Ascending aorta (tissue), 2 donors: Measurements from ENCODE around the gene RCOR3. TPM values are rescaled to one million over a fixed set of nuclear protein-coding genes. Genes with fewer than 3 reads are reported as not detected.

Experiments
- DNase-seq, 2 donors: peaks; one replicate each; pipeline ENCODE4 v3.0.0-alpha.2; 2019; ENCODE audit warnings: low spot score in 2 of 2
- H3K27ac ChIP-seq, 2 donors: fragments of 200-600 bp; sonication (generic); one replicate each; pipeline ENCODE4 v1.5.1; 2016 to 2017; ENCODE audit warnings: mild to moderate bottlenecking in 1 of 2
- H3K27me3 ChIP-seq: fragments of 200-600 bp; sonication (generic); one replicate; pipeline ENCODE4 v1.5.1; 2017
- H3K36me3 ChIP-seq, 2 donors: fragments of 200-600 bp; sonication (generic); one replicate each; pipeline ENCODE4 v1.5.1; 2016
- H3K4me1 ChIP-seq, 2 donors: fragments of 200-600 bp; sonication (generic); one replicate each; pipeline ENCODE4 v1.5.1; 2016 to 2017; ENCODE audit warnings: mild to moderate bottlenecking in 1 of 2
- H3K4me3 ChIP-seq, 2 donors: fragments of 200-600 bp; sonication (generic); one replicate each; pipeline ENCODE4 v1.5.1; 2016 to 2017; ENCODE audit warnings: mild to moderate bottlenecking in 1 of 2
- H3K9me3 ChIP-seq, 2 donors: fragments of 200-600 bp; sonication (generic); one replicate each; pipeline ENCODE4 v1.5.1; 2016
- CTCF ChIP-seq, 3 experiments: fragments of 200-600 bp in 2 of 3; fragments of 450-650 bp in 1 of 3; sonication (generic) in 2 of 3; IDR thresholded peaks; one replicate each; pipeline ENCODE4 v1.5.1; 2016 to 2019; ENCODE audit warnings: antibody characterized with exemption in 3 of 3, mild to moderate bottlenecking in 1 of 3, moderate library complexity in 1 of 3
- intact Hi-C: fragments of 100-400 bp; cut with DNase I; formaldehyde crosslinking; loops from one replicate; pipeline ENCODE4 v1.15.1; 2023
- total RNA-seq: library from RNA; depleted of rRNA; stranded (reverse); fragments of >200 nt; gene quantifications from one replicate; pipeline ENCODE4 v1.1.0, GENCODE V29; 2016

The RCOR3 gene
- total RNA-seq, 1 donor from 2014 or later: 10.3 TPM

- TF ChIP-seq CTCF (IDR thresholded peaks at IDR 0.05): no peak
- H3K27me3 ChIP-seq: no peaks in the 10 kb centered on the region
- no peaks in the 10 kb centered on the region for H3K9me3 ChIP-seq
- H3K36me3 ChIP-seq: peaks cover 0 to 16% of the 10 kb centered on the region in 2 donors
- no peak overlapping the region for H3K4me3 ChIP-seq
- no peak for DNase-seq
- H3K4me1 ChIP-seq: peaks cover 5 to 19% of the 10 kb centered on the region in 2 donors
- no peak overlapping the region for H3K27ac ChIP-seq
- intact Hi-C loops: no loop called here
Observed at GRCh38 chr1:211341999-211342398, 82.8 kb downstream of the RCOR3 start.

GRCh38 chr1:211343607-211344006 is 84.4 kb downstream of the RCOR3 start:
- H3K4me3 ChIP-seq: no peak overlapping the region
- no peak for DNase-seq
- intact Hi-C loops: no loop called here
- peaks cover 0 to 15% of the 10 kb centered on the region in 2 donors for H3K36me3 ChIP-seq
- H3K27me3 ChIP-seq: no peaks in the 10 kb centered on the region
- no peaks in the 10 kb centered on the region for H3K9me3 ChIP-seq
- peak overlapping the region in 1 of 2 donors; percentile 26 for H3K27ac ChIP-seq
- TF ChIP-seq CTCF (IDR thresholded peaks at IDR 0.05): no peak
- H3K4me1 ChIP-seq: peaks cover 5 to 15% of the 10 kb centered on the region in 2 donors

GRCh38 chr1:211344152-211344618 is 85.0 kb downstream of the RCOR3 start:
- H3K4me1 ChIP-seq: peaks cover 5 to 12% of the 10 kb centered on the region in 2 donors
- peak overlapping the region in 1 of 2 donors; percentile 26 for H3K27ac ChIP-seq
- intact Hi-C loops: no loop called here
- H3K4me3 ChIP-seq: no peak overlapping the region
- no peak for DNase-seq
- no peaks in the 10 kb centered on the region for H3K27me3 ChIP-seq
- no peak for TF ChIP-seq CTCF (IDR thresholded peaks at IDR 0.05)
- H3K36me3 ChIP-seq: peaks cover 0 to 9% of the 10 kb centered on the region in 2 donors
- H3K9me3 ChIP-seq: no peaks in the 10 kb centered on the region

- Histone ChIP-seq H3K4me1 (peaks cover 0 to 7% of the 10 kb centered on the region in 2 donors), H3K9me3 (no peaks in the 10 kb centered on the region), H3K4me3 (no peak overlapping the region), H3K27me3 (no peaks in the 10 kb centered on the region), H3K36me3 (peaks cover 0 to 9% of the 10 kb centered on the region in 2 donors), H3K27ac (no peak overlapping the region)
- TF ChIP-seq CTCF (IDR thresholded peaks at IDR 0.05): no peak
- intact Hi-C loops: no loop called here
- DNase-seq: no peak
Observed at GRCh38 chr1:211345719-211346118, 86.6 kb downstream of the RCOR3 start.

GRCh38 chr1:211347077-211347844 is 88.1 kb downstream of the RCOR3 start:
- Histone ChIP-seq H3K4me3 (no peak overlapping the region), H3K9me3 (no peaks in the 10 kb centered on the region), H3K27me3 (no peaks in the 10 kb centered on the region), H3K27ac (peak overlapping the region in 1 of 2 donors; percentile 53), H3K4me1 (peaks cover 0 to 5% of the 10 kb centered on the region in 2 donors), H3K36me3 (peaks cover 0 to 9% of the 10 kb centered on the region in 2 donors)
- intact Hi-C loops: no loop called here
- no peak for TF ChIP-seq CTCF (IDR thresholded peaks at IDR 0.05)
- no peak for DNase-seq
